ENCODE measurements around the gene WSCD2. TPM values are rescaled to one million over a fixed set of nuclear protein-coding genes. Genes with fewer than 3 reads are reported as not detected.

WSCD2 gene
- polyA plus RNA-seq, 1 donor (not counting 4 experiments of a cell fraction or from before 2014, with no cell fraction given): not detected

DNA sequence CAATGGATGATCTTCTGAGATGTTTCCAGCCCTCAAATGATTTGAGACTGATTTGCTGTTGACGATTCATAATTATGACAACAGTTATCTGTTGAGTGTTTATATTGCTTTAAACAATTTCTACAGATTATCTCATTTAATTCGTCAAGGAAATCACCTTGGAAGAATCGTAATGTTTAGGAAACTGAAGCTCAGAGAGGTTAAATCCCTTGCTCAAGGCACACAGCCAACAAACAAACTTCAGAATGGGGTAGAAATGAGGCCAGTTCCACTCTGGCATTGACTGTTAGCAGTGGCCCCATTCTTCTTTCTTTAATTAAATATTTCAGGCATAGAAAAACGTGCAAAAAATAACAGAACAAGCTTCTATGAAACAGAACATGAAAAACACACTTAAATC, 4.0 kb upstream of the WSCD2 start:
- Histone ChIP-seq H3K27me3 (ENCODE audit: control insufficient read depth, extremely low read depth, insufficient read depth, low read length) (peaks cover 23% of the 10 kb centered on the region), H3K4me2 (ENCODE audit: control insufficient read depth, extremely low read depth, insufficient read depth, low read depth, low read length) (no peak overlapping the region), H4K20me1 (ENCODE audit: control insufficient read depth, extremely low read depth, insufficient read depth, low read length) (no peaks in the 10 kb centered on the region), H3K9me3 (ENCODE audit: control insufficient read depth, low read depth, low read length) (no peaks in the 10 kb centered on the region), H3K9me1 (ENCODE audit: control insufficient read depth, extremely low read depth, insufficient read depth, low read length) (no peaks in the 10 kb centered on the region), H3K79me2 (ENCODE audit: control insufficient read depth, insufficient read depth, low read length) (no peaks in the 10 kb centered on the region), H3K4me3 (ENCODE audit: control insufficient read depth in 2 of 3, extremely low read depth in 1 of 3, insufficient read depth in 2 of 3, low read depth in 1 of 3, low read length in 3 of 3) (no peak overlapping the region), H3K27ac (ENCODE audit: control insufficient read depth, insufficient read depth, low read length) (no peak overlapping the region), H3K9ac (ENCODE audit: control insufficient read depth, extremely low read depth, insufficient read depth, low read length) (no peak overlapping the region), H3K4me1 (ENCODE audit: control insufficient read depth, extremely low read depth, insufficient read depth, low read length) (no peaks in the 10 kb centered on the region), H3K36me3 (ENCODE audit: control insufficient read depth in 2 of 2, extremely low read depth in 1 of 2, insufficient read depth in 2 of 2, low read length in 2 of 2) (no peaks in the 10 kb centered on the region), H2AFZ (ENCODE audit: control insufficient read depth, low read length) (no peak overlapping the region)
- dilution Hi-C loops (cut with MboI; ENCODE audit: extremely low pct_ligation_motif_present, low sequenced_read_pairs): no loop called here
- TF ChIP-seq EZH2 (IDR thresholded peaks at IDR 0.05; ENCODE audit: low read length): no peak
- TF ChIP-seq, protein P1, sequence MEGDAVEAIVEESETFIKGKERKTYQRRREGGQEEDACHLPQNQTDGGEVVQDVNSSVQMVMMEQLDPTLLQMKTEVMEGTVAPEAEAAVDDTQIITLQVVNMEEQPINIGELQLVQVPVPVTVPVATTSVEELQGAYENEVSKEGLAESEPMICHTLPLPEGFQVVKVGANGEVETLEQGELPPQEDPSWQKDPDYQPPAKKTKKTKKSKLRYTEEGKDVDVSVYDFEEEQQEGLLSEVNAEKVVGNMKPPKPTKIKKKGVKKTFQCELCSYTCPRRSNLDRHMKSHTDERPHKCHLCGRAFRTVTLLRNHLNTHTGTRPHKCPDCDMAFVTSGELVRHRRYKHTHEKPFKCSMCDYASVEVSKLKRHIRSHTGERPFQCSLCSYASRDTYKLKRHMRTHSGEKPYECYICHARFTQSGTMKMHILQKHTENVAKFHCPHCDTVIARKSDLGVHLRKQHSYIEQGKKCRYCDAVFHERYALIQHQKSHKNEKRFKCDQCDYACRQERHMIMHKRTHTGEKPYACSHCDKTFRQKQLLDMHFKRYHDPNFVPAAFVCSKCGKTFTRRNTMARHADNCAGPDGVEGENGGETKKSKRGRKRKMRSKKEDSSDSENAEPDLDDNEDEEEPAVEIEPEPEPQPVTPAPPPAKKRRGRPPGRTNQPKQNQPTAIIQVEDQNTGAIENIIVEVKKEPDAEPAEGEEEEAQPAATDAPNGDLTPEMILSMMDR (optimal IDR thresholded peaks at IDR 0.05 in 1 of 3, IDR thresholded peaks at IDR 0.05 in 1 of 3, conservative IDR thresholded peaks at IDR 0.05 in 1 of 3; ENCODE audit: extremely low read depth in 1 of 3, insufficient read depth in 2 of 3, low read length in 3 of 3): no peak
- FAIRE-seq (no peak), DNase-seq (ENCODE audit: low read depth, low spot score) (no peak)

DNA sequence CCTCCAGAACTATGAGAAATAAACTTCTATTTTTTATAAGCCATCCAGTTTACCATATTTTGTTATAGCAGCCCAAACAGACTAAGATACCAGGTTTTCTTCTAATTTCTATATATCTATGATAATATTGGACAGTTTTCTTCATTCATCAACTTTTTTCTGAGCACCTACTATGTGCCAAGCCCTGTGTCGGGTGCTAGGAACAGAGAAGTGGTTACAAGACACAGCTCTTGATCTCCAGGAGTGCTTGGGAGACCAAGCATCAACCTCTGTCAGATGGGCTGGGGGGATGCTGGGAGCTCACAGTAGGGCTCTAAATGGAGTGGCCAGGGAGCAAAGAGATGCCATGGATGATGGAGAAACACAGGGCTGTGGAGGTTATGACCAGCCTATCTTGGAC, 2.9 kb upstream of the WSCD2 start:
- H3K9me1 ChIP-seq (ENCODE audit: control insufficient read depth, extremely low read depth, insufficient read depth, low read length): no peaks in the 10 kb centered on the region
- FAIRE-seq (no peak), DNase-seq (ENCODE audit: low read depth, low spot score) (no peak)
- peaks cover 29% of the 10 kb centered on the region for H3K27me3 ChIP-seq (ENCODE audit: control insufficient read depth, extremely low read depth, insufficient read depth, low read length)
- H3K36me3 ChIP-seq (ENCODE audit: control insufficient read depth in 2 of 2, extremely low read depth in 1 of 2, insufficient read depth in 2 of 2, low read length in 2 of 2): no peaks in the 10 kb centered on the region
- no peak overlapping the region for H3K4me3 ChIP-seq (ENCODE audit: control insufficient read depth in 2 of 3, extremely low read depth in 1 of 3, insufficient read depth in 2 of 3, low read depth in 1 of 3, low read length in 3 of 3)
- no peak for TF ChIP-seq EZH2 (IDR thresholded peaks at IDR 0.05; ENCODE audit: low read length)
- TF ChIP-seq, protein P1 (optimal IDR thresholded peaks at IDR 0.05 in 1 of 3, IDR thresholded peaks at IDR 0.05 in 1 of 3, conservative IDR thresholded peaks at IDR 0.05 in 1 of 3; ENCODE audit: extremely low read depth in 1 of 3, insufficient read depth in 2 of 3, low read length in 3 of 3): no peak
- H3K79me2 ChIP-seq (ENCODE audit: control insufficient read depth, insufficient read depth, low read length): no peaks in the 10 kb centered on the region
- dilution Hi-C loops (cut with MboI; ENCODE audit: extremely low pct_ligation_motif_present, low sequenced_read_pairs): no loop called here
- no peaks in the 10 kb centered on the region for H3K4me1 ChIP-seq (ENCODE audit: control insufficient read depth, extremely low read depth, insufficient read depth, low read length)
- H4K20me1 ChIP-seq (ENCODE audit: control insufficient read depth, extremely low read depth, insufficient read depth, low read length): no peaks in the 10 kb centered on the region
- H2AFZ ChIP-seq (ENCODE audit: control insufficient read depth, low read length): no peak overlapping the region
- no peak overlapping the region for H3K27ac ChIP-seq (ENCODE audit: control insufficient read depth, insufficient read depth, low read length)
- H3K9ac ChIP-seq (ENCODE audit: control insufficient read depth, extremely low read depth, insufficient read depth, low read length): no peak overlapping the region
- H3K4me2 ChIP-seq (ENCODE audit: control insufficient read depth, extremely low read depth, insufficient read depth, low read depth, low read length): no peak overlapping the region
- no peaks in the 10 kb centered on the region for H3K9me3 ChIP-seq (ENCODE audit: control insufficient read depth, low read depth, low read length)
